H9 (cell line): ENCODE results near the gene SRGAP1. TPM values are rescaled to one million over a fixed set of nuclear protein-coding genes. Genes with fewer than 3 reads are reported as not detected.

ENCODE experiments used
- DNase-seq: peaks from one replicate; pipeline ENCODE4 v3.0.0-alpha.2; 2017
- H2AFZ ChIP-seq: one replicate; pipeline ENCODE4 v1.6.1; 2013; ENCODE audit warnings: mild to moderate bottlenecking, low read length, control low read depth, moderate library complexity
- H2AK5ac ChIP-seq: 2 replicates; pipeline ENCODE4 v1.6.1; 2013; ENCODE audit warnings: low read length, control low read depth, mixed read lengths; ENCODE audit not compliant: insufficient read length
- H2BK120ac ChIP-seq: one replicate; pipeline ENCODE4 v1.6.1; 2013; ENCODE audit warnings: low read depth, mild to moderate bottlenecking, low read length, control low read depth, inconsistent platforms; ENCODE audit not compliant: poor library complexity, severe bottlenecking
- H2BK12ac ChIP-seq: 2 replicates; pipeline ENCODE4 v1.6.1; 2013; ENCODE audit warnings: low read length, control low read depth, mixed read lengths, low read depth; ENCODE audit not compliant: insufficient read length
- H2BK15ac ChIP-seq: 2 replicates; pipeline ENCODE4 v1.6.1; 2013; ENCODE audit warnings: low read depth, low read length, control low read depth
- H2BK20ac ChIP-seq: one replicate; pipeline ENCODE4 v1.6.1; 2013; ENCODE audit warnings: low read depth, mild to moderate bottlenecking, low read length, control low read depth, inconsistent platforms; ENCODE audit not compliant: poor library complexity, severe bottlenecking
- H2BK5ac ChIP-seq: 2 replicates; pipeline ENCODE4 v1.6.1; 2013; ENCODE audit warnings: low read length, control low read depth, mixed read lengths; ENCODE audit not compliant: insufficient read length
- H3K14ac ChIP-seq: 2 replicates; pipeline ENCODE4 v1.6.1; 2013; ENCODE audit warnings: low read length, control low read depth; ENCODE audit not compliant: insufficient read depth
- H3K18ac ChIP-seq: 2 replicates; pipeline ENCODE4 v1.6.1; 2013; ENCODE audit warnings: low read depth, mild to moderate bottlenecking, mixed read lengths, low read length, control low read depth; ENCODE audit not compliant: insufficient read length
- H3K23ac ChIP-seq: 2 replicates; pipeline ENCODE4 v1.6.1; 2013; ENCODE audit warnings: low read length, control low read depth, mixed read lengths, low read depth; ENCODE audit not compliant: insufficient read length
- H3K23me2 ChIP-seq: 2 replicates; pipeline ENCODE4 v1.6.1; 2013; ENCODE audit warnings: low read depth, mild to moderate bottlenecking, mixed read lengths, low read length, control low read depth; ENCODE audit not compliant: insufficient read length, poor library complexity, severe bottlenecking
- H3K27ac ChIP-seq: 2 replicates; pipeline ENCODE4 v1.5.1; 2013; ENCODE audit warnings: low read length, control low read depth, mixed read lengths, low read depth; ENCODE audit not compliant: insufficient read length
- H3K27me3 ChIP-seq: 2 replicates; pipeline ENCODE4 v1.6.1; 2013; ENCODE audit warnings: low read length, control low read depth, inconsistent platforms; ENCODE audit not compliant: insufficient read depth
- H3K4ac ChIP-seq: 2 replicates; pipeline ENCODE4 v1.6.1; 2013; ENCODE audit warnings: low read depth, mild to moderate bottlenecking, control low read depth, inconsistent platforms, low read length, moderate library complexity
- H3K4me1 ChIP-seq: 2 replicates; pipeline ENCODE4 v1.6.1; 2013; ENCODE audit warnings: low read length, control low read depth, inconsistent platforms; ENCODE audit not compliant: insufficient read depth
- H3K4me2 ChIP-seq: 2 replicates; pipeline ENCODE4 v1.6.1; 2013; ENCODE audit warnings: low read length, control low read depth, mixed read lengths; ENCODE audit not compliant: insufficient read length, insufficient read depth
- H3K56ac ChIP-seq: 2 replicates; pipeline ENCODE4 v1.6.1; 2013; ENCODE audit warnings: low read depth, mild to moderate bottlenecking, mixed read lengths, low read length, control low read depth; ENCODE audit not compliant: insufficient read length
- H3K79me1 ChIP-seq: 2 replicates; pipeline ENCODE4 v1.6.1; 2013; ENCODE audit warnings: low read depth, mild to moderate bottlenecking, moderate library complexity, low read length, control low read depth, inconsistent platforms; ENCODE audit not compliant: insufficient read depth, poor library complexity, severe bottlenecking
- H3K79me2 ChIP-seq: 2 replicates; pipeline ENCODE4 v1.6.1; 2013; ENCODE audit warnings: low read length, control low read depth, inconsistent platforms; ENCODE audit not compliant: insufficient read depth
- H3K9ac ChIP-seq: 2 replicates; pipeline ENCODE4 v1.6.1; 2013; ENCODE audit warnings: low read length, control low read depth, mixed read lengths; ENCODE audit not compliant: insufficient read length; ENCODE audit errors: extremely low read depth
- H3K9me3 ChIP-seq: one replicate; pipeline ENCODE4 v1.6.1; 2013; ENCODE audit warnings: low read depth, low read length, inconsistent platforms; ENCODE audit not compliant: control insufficient read depth
- H3T11ph ChIP-seq: one replicate; pipeline ENCODE4 v1.6.1; 2013; ENCODE audit warnings: mild to moderate bottlenecking, low read length, control low read depth, inconsistent platforms
- H4K20me1 ChIP-seq: one replicate; pipeline ENCODE4 v1.6.1; 2013; ENCODE audit not compliant: control insufficient read depth, insufficient read length, insufficient read depth
- H4K5ac ChIP-seq: 2 replicates; pipeline ENCODE4 v1.6.1; 2013; ENCODE audit warnings: low read depth, mild to moderate bottlenecking, mixed read lengths, low read length, control low read depth; ENCODE audit not compliant: insufficient read length
- H4K8ac ChIP-seq: replicated peaks from 2 replicates; pipeline ENCODE4 v1.6.1; 2013; ENCODE audit warnings: low read length, control low read depth, mixed read lengths, low read depth; ENCODE audit not compliant: insufficient read length
- H4K91ac ChIP-seq: 2 replicates; pipeline ENCODE4 v1.6.1; 2013; ENCODE audit warnings: low read depth, mild to moderate bottlenecking, moderate library complexity, mixed read lengths, low read length, control low read depth; ENCODE audit not compliant: insufficient read length
- H3K27ac Mint-ChIP-seq, 3 experiments: 2 replicates in 2 of 3; 3 replicates in 1 of 3; pipeline ENCODE4 v1.8.0; 2020 to 2021; ENCODE audit warnings: mixed read lengths in 3 of 3, mild to moderate bottlenecking in 1 of 3, moderate library complexity in 1 of 3
- H3K27me3 Mint-ChIP-seq: 2 replicates; pipeline ENCODE4 v1.8.0; 2021; ENCODE audit warnings: low read depth, mild to moderate bottlenecking, moderate library complexity, mixed read lengths
- H3K36me3 Mint-ChIP-seq, 3 experiments: 2 replicates in 2 of 3; 3 replicates in 1 of 3; pipeline ENCODE4 v1.8.0; 2020 to 2021; ENCODE audit warnings: low read depth in 3 of 3, mixed read lengths in 3 of 3; ENCODE audit not compliant: insufficient read depth in 1 of 3
- H3K4me1 Mint-ChIP-seq, 2 experiments: 2 replicates each; pipeline ENCODE4 v1.8.0; 2020; ENCODE audit warnings: mixed read lengths in 2 of 2
- H3K4me3 Mint-ChIP-seq, 2 experiments: 2 replicates in 1 of 2; 3 replicates in 1 of 2; pipeline ENCODE4 v1.8.0; 2020 to 2021; ENCODE audit warnings: mild to moderate bottlenecking in 2 of 2, mixed read lengths in 2 of 2, moderate library complexity in 1 of 2
- H3K9me3 Mint-ChIP-seq, 2 experiments: 2 replicates in 1 of 2; 3 replicates in 1 of 2; pipeline ENCODE4 v1.8.0; 2020; ENCODE audit warnings: mild to moderate bottlenecking in 2 of 2, mixed read lengths in 2 of 2, moderate library complexity in 1 of 2
- CTCF ChIP-seq: fragments of 200-600 bp; sonication (generic); conservative IDR thresholded peaks from 3 replicates; pipeline ENCODE4 v1.8.0; 2021; ENCODE audit warnings: antibody characterized with exemption, mild to moderate bottlenecking
- WGBS: extraction: QIAGEN DNeasy Blood & Tissue Kit; methylation state at CpG from one replicate; pipeline ENCODE4 v1.1.7; 2013; ENCODE audit warnings: missing lambda C conversion rate, low lambda C conversion rate, mixed read lengths; ENCODE audit not compliant: insufficient read length; ENCODE audit errors: extremely low coverage; 5-methylcytosine and 5-hydroxymethylcytosine counted together
- total RNA-seq: library from RNA; stranded (reverse); gene quantifications from 2 replicates; pipeline ENCODE4 v1.2.1, GENCODE V29; 2021

SRGAP1 gene
- total RNA-seq, 1 experiment from 2014 or later, result 4.8 TPM

- peaks cover 6 to 13% of the 10 kb centered on the region in 2 experiments for H3K4me1 Mint-ChIP-seq
- no peak overlapping the region for H3K23ac ChIP-seq
- no peak overlapping the region for H3K56ac ChIP-seq
- H3K4me2 ChIP-seq, result no peak overlapping the region
- H3K4ac ChIP-seq, result no peak overlapping the region
- H3K79me2 ChIP-seq, result no peaks in the 10 kb centered on the region
- H4K91ac ChIP-seq, result no peak overlapping the region
- no peak overlapping the region for H3K4me3 Mint-ChIP-seq
- no peak overlapping the region for H4K8ac ChIP-seq
- no peaks in the 10 kb centered on the region for H3K9me3 Mint-ChIP-seq
- H2BK20ac ChIP-seq, result no peak overlapping the region
- H3T11ph ChIP-seq, result no peak overlapping the region
- no peak overlapping the region for H3K27ac Mint-ChIP-seq
- H3K36me3 Mint-ChIP-seq, result peaks cover 0 to 2% (median 0%) of the 10 kb centered on the region in 3 experiments; a peak in 1 of 7 replicates
- H3K27me3 Mint-ChIP-seq, result no peaks in the 10 kb centered on the region
- H2AK5ac ChIP-seq, result no peak overlapping the region
- no peak overlapping the region for H3K27ac ChIP-seq
- H2BK12ac ChIP-seq, result no peak overlapping the region
- H3K4me1 ChIP-seq, result no peaks in the 10 kb centered on the region
- H4K20me1 ChIP-seq, result no peaks in the 10 kb centered on the region
- no peaks in the 10 kb centered on the region for H3K27me3 ChIP-seq
- no peak overlapping the region for H2BK15ac ChIP-seq
- no peaks in the 10 kb centered on the region for H3K9me3 ChIP-seq
- no peak for DNase-seq
- no peak for TF ChIP-seq CTCF
- no peak overlapping the region for H3K9ac ChIP-seq
- H4K5ac ChIP-seq, result no peak overlapping the region
- H3K23me2 ChIP-seq, result no peaks in the 10 kb centered on the region
- H2AFZ ChIP-seq, result no peak overlapping the region
- WGBS, result no CpG with 5 or more reads among the region's 6 CpGs
- H3K79me1 ChIP-seq, result no peaks in the 10 kb centered on the region
- H2BK120ac ChIP-seq, result no peak overlapping the region
- no peak overlapping the region for H3K14ac ChIP-seq
- no peak overlapping the region for H2BK5ac ChIP-seq
- H3K18ac ChIP-seq, result no peak overlapping the region
These were observed 36.3 kb downstream of the SRGAP1 start for GRCh38 chr12:63880742-63881263.
